Stimulated activated CD4-positive, alpha-beta T cell treated with anti-CD3 and anti-CD28 coated beads, Interleukin-12 subunit alpha, Interleukin-12 subunit beta, amount 100 ng/mL, for 24 hours (primary cell): ENCODE measurements around the gene SUPT16H.
"Not testable (repeated sequence)": the region's sequence is repeated elsewhere in the genome, so short reads cannot be mapped to it uniquely, and the experiment has no call there.

Experiments
- DNase-seq, 2 experiments: peaks; one replicate each; pipeline ENCODE4 v3.0.0-alpha.2; 2020; ENCODE audit warnings: low read depth in 2 of 2

The SUPT16H gene

GRCh38 chr14:21383848-21384493 is at the start of gene SUPT16H:
SUPT16H (minus strand) TSS chr14:21384019; CDS start chr14:21383927, 92 bp downstream.
- peak; percentile 87 to 94 for DNase-seq

- no peak for DNase-seq
Measured at GRCh38 chr14:21431126-21431525, 47.3 kb upstream of the SUPT16H start.

- no peak for DNase-seq
Measured at GRCh38 chr14:21428930-21429329, 45.1 kb upstream of the SUPT16H start.

GRCh38 chr14:21426692-21427091 is 42.9 kb upstream of the SUPT16H start:
- no peak for DNase-seq

GRCh38 chr14:21419528-21419927 is 35.7 kb upstream of the SUPT16H start:
- DNase-seq, result no peak

- DNase-seq, result no peak
Measured at GRCh38 chr14:21415329-21415728, 31.5 kb upstream of the SUPT16H start.

- DNase-seq, result no peak
Measured at GRCh38 chr14:21414137-21414631, 30.4 kb upstream of the SUPT16H start.

GRCh38 chr14:21408147-21408546 is 24.3 kb upstream of the SUPT16H start:
- DNase-seq, result no peak

GRCh38 chr14:21406213-21406612 is 22.4 kb upstream of the SUPT16H start:
- DNase-seq, result no peak

GRCh38 chr14:21405097-21405496 is 21.3 kb upstream of the SUPT16H start:
- no peak for DNase-seq

GRCh38 chr14:21399311-21399870 is 15.6 kb upstream of the SUPT16H start:
- no peak for DNase-seq

- no peak for DNase-seq
Measured at GRCh38 chr14:21398901-21399300, 15.1 kb upstream of the SUPT16H start.

GRCh38 chr14:21395450-21395849 is 11.6 kb upstream of the SUPT16H start:
- DNase-seq, result no peak

- DNase-seq, result no peak
Measured at GRCh38 chr14:21385188-21385904, 1.5 kb upstream of the SUPT16H start.

- no peak for DNase-seq
Measured at GRCh38 chr14:21384494-21384851, 654 bp upstream of the SUPT16H start.

GRCh38 chr14:21382886-21383847 is 652 bp downstream of the SUPT16H start:
- peak; percentile 17 to 42 for DNase-seq

- no peak for DNase-seq
Measured at GRCh38 chr14:21382095-21382494, 1.7 kb downstream of the SUPT16H start.

- no peak for DNase-seq
Measured at GRCh38 chr14:21379338-21379737, 4.5 kb downstream of the SUPT16H start.

GRCh38 chr14:21373980-21374379 is 9.8 kb downstream of the SUPT16H start:
- DNase-seq, result no peak

- not testable (repeated sequence) for DNase-seq
Measured at GRCh38 chr14:21372814-21373213, 11.0 kb downstream of the SUPT16H start.

GRCh38 chr14:21369949-21370679 is 13.7 kb downstream of the SUPT16H start:
- no peak for DNase-seq
